ENCODE results near the gene PAM. TPM values are rescaled to one million over a fixed set of nuclear protein-coding genes. Genes with fewer than 3 reads are reported as not detected.

PAM gene
- 100 to 1,000 TPM; 113 to 178 (median 130) TPM for total RNA-seq

- TF ChIP-seq CTCF (IDR thresholded peaks at IDR 0.05), result no peak
- DNase-seq (ENCODE audit: low spot score) (peak; percentile 49), ATAC-seq (ENCODE audit: low FRiP score) (peak; percentile 82)
These were observed at the start of gene PAM for GRCh38 chr5:102754767-102755431. Gene PAM (plus strand): TSS chr5:102755305. CDS start chr5:102866196, 110,891 bp downstream.

DNA sequence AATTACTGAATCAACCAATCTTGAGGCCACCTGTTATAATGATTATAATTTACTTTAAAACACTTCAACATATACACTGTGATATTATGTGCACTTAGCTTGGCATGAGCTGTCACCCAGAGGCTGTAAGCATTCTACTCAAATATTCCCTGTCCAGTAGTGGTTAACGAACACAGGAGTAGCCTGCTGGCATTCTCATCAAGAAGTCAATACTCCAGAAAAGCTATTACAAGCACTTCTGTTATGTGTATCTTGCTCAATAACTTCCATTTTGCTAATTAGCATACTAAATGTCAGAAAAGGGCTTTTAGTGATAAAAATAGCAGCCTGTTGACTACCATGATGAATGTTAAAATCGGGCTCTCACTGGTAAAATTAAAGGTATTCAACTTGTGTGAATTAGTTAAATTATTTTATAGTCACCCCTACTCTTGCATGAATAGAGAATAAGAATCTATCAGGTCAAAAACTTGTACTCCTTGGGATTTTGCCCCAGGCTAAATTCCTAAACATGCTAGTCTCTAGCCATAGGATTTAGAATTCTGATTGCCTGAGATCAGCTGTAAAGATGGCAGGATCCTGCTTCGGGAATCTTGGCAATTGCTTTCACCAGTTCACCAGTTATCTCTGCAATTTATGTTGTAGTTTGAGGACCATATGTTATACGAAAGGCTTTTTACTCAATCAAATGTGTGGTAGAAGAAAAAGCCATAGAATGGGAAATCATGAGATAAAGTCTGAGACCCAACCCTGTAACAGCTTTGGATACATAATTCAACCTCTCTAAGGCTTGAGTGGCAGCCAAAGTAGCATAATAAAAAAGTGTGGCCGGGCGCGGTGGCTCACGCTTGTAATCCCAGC is 43.4 kb upstream of the PAM start:
- ATAC-seq (ENCODE audit: low FRiP score) (no peak), DNase-seq (ENCODE audit: low spot score) (no peak)
- TF ChIP-seq CTCF (IDR thresholded peaks at IDR 0.05), result no peak

GRCh38 chr5:102713278-102713677 is 41.8 kb upstream of the PAM start:
- ATAC-seq (ENCODE audit: low FRiP score), result no peak
- DNase-seq (ENCODE audit: low spot score), result no peak
- no peak for TF ChIP-seq CTCF (IDR thresholded peaks at IDR 0.05)

DNA sequence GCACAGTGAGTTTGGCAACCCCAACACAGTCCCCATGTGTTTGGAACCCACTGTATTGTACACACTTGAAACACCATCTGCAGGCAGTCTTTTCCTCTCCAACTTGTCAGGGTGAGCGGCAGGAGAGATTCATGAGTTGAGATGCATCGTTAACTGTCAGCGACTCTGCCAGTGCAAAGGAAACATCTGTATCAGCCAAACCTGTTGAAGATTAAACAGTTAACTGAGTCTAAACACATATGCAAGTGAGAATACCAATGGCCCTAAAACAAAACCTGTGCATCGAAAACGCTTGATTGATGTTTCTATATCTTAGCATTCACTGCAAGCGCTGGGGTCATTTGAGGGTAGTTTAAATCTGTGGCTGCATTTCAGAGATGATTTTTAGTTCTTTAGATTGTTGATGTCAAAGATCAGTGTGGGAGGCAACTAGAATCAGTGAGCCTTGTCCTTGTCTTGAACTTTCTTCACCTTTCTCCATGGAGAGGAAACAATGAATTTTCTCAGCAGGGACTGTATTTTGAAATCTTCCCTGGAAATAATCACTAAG is 41.3 kb upstream of the PAM start:
- no peak for DNase-seq (ENCODE audit: low spot score)
- TF ChIP-seq CTCF (IDR thresholded peaks at IDR 0.05), result no peak
- no peak for ATAC-seq (ENCODE audit: low FRiP score)

DNA sequence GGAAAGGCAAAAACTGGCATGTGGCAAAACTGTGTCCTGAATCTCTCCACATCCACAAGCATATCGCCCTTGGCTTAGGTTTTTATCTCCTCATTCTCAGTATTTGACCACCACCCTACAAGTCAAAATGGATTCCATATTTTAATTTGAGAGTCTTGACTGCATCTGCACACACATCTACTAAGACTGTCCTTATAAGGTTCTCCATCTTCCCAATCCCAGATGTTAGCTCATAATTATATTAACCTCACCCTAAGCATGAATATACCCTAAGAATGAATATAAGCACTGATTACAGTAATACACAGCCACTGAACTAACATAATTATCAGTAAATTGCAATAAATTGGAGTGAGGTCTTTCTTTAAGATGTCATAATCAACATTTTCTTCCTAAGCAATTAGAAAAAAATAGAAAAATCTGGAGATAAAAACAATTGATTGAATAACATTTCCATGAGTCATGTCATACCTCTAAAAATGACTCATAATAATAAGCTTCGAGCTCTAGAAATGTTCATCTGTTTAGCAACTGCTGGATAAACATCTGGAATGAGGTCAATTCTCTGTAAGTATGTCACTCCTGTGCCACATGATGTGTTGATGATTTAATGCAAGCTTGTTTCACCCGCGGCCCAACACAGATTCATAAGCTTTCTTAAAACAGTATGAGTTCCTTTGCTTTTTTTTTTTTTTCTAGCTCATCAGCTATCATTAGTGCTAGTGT is 39.9 kb upstream of the PAM start:
- TF ChIP-seq CTCF (IDR thresholded peaks at IDR 0.05), result no peak
- DNase-seq (ENCODE audit: low spot score) (no peak), ATAC-seq (ENCODE audit: low FRiP score) (no peak)

DNA sequence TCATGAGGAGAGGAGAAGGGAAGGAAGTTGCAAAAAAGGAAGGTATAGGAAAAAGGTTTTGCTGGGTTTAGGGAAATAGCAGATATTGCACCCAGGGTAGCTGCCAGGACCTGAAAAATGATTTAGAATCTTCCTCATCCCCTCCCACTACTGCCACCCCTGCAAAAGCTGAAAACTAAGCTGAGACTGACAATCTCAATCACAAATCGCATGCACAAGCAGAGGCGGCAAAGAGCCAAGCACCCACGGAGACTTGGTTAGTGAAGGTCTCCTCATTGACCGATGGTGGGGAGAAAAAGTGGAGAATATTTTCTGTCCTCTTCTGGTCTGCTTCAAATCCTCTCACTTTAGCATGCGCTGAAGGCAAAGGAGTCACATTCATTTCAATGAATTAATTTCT is 39.1 kb upstream of the PAM start:
- no peak for DNase-seq (ENCODE audit: low spot score)
- no peak for TF ChIP-seq CTCF (IDR thresholded peaks at IDR 0.05)
- no peak for ATAC-seq (ENCODE audit: low FRiP score)

All from omental fat pad (tissue), 4 donors.